WTC11 (cell line): Measurements from ENCODE around the gene RHBDL1. TPM values are rescaled to one million over a fixed set of nuclear protein-coding genes. Genes with fewer than 3 reads are reported as not detected.

Source experiments
- ATAC-seq: fragments of 200-7000 bp; cut with Tn5 transposase; 2 replicates; pipeline ENCODE4 v1.10.0; 2021; ENCODE audit warnings: mild to moderate bottlenecking, moderate library complexity
- CTCF ChIA-PET: fragments of 300-600 bp; sonication (Branson Sonifier 250); formaldehyde crosslinking; loops from one replicate; lab custom pipeline; 2021; ENCODE audit warnings: antibody characterized with exemption; lab: Charles Lee
- POLR2A ChIA-PET: fragments of 350-600 bp; sonication (Branson Sonifier 250); formaldehyde crosslinking; loops from one replicate; lab custom pipeline; 2021; ENCODE audit warnings: antibody characterized with exemption; lab: Charles Lee
- DNase-seq: peaks from one replicate; pipeline ENCODE4 v3.0.0; 2021; ENCODE audit warnings: low spot score
- H3K27ac Mint-ChIP-seq: 2 replicates; pipeline ENCODE4 v1.8.0; 2021; ENCODE audit warnings: mixed read lengths
- H3K27me3 Mint-ChIP-seq: 2 replicates; pipeline ENCODE4 v1.8.0; 2021; ENCODE audit warnings: low read depth, mild to moderate bottlenecking, moderate library complexity, mixed read lengths
- H3K36me3 Mint-ChIP-seq: 2 replicates; pipeline ENCODE4 v1.8.0; 2021; ENCODE audit warnings: mixed read lengths
- H3K4me1 Mint-ChIP-seq: 2 replicates; pipeline ENCODE4 v1.8.0; 2022; ENCODE audit warnings: mixed read lengths
- H3K4me3 Mint-ChIP-seq: 2 replicates; pipeline ENCODE4 v1.8.0; 2021; ENCODE audit warnings: mild to moderate bottlenecking, moderate library complexity, mixed read lengths
- H3K9me3 Mint-ChIP-seq: 2 replicates; pipeline ENCODE4 v1.8.0; 2021; ENCODE audit warnings: mixed read lengths
- ELF4 ChIP-seq: sonication (generic); formaldehyde crosslinking; IDR thresholded peaks from 2 replicates; pipeline ENCODE4 v1.8.1; 2022; ENCODE audit warnings: low read depth, mild to moderate bottlenecking, moderate library complexity, missing genetic modification reagents
- EMX1 ChIP-seq: fragments of 250-450 bp; sonication (Bioruptor Pico); IDR thresholded peaks from 2 replicates; pipeline ENCODE4 v1.8.0; 2021; ENCODE audit warnings: mild to moderate bottlenecking
- FOXK1 ChIP-seq: sonication (generic); formaldehyde crosslinking; IDR thresholded peaks from 2 replicates; pipeline ENCODE4 v1.8.0; 2022; ENCODE audit warnings: mild to moderate bottlenecking, moderate library complexity, missing genetic modification reagents
- FOXP1 ChIP-seq: sonication (generic); formaldehyde crosslinking; IDR thresholded peaks from 2 replicates; pipeline ENCODE4 v1.8.0; 2022; ENCODE audit warnings: missing genetic modification reagents, mild to moderate bottlenecking, moderate library complexity, borderline replicate concordance
- GABPB1 ChIP-seq: sonication (generic); formaldehyde crosslinking; IDR thresholded peaks from 2 replicates; pipeline ENCODE4 v1.8.1; 2023; ENCODE audit warnings: mild to moderate bottlenecking, missing genetic modification reagents
- PRRX2 ChIP-seq: fragments of 250-450 bp; sonication (Bioruptor Pico); IDR thresholded peaks from 2 replicates; pipeline ENCODE4 v1.8.0; 2021; ENCODE audit warnings: mild to moderate bottlenecking
- ZNF219 ChIP-seq: sonication (generic); formaldehyde crosslinking; IDR thresholded peaks from 2 replicates; pipeline ENCODE4 v1.8.0; 2023; ENCODE audit warnings: missing genetic modification reagents, mild to moderate bottlenecking, borderline replicate concordance
- ZNF263 ChIP-seq: sonication (generic); formaldehyde crosslinking; IDR thresholded peaks from 2 replicates; pipeline ENCODE4 v1.8.1; 2022; ENCODE audit warnings: low read depth, mild to moderate bottlenecking, moderate library complexity, missing genetic modification reagents
- total RNA-seq: library from RNA; stranded (reverse); gene quantifications from 3 replicates; pipeline ENCODE4 v1.2.3, GENCODE V29; 2021
- TF ChIP-seq, protein P1 (sequence below): sonication (generic); formaldehyde crosslinking; IDR thresholded peaks from 2 replicates; pipeline ENCODE4 v1.8.0; 2023; ENCODE audit warnings: missing genetic modification reagents, mild to moderate bottlenecking, borderline replicate concordance
- TF ChIP-seq, protein P2 (sequence below): sonication (generic); formaldehyde crosslinking; IDR thresholded peaks from 2 replicates; pipeline ENCODE4 v1.8.1; 2023; ENCODE audit warnings: mild to moderate bottlenecking, missing genetic modification reagents, borderline replicate concordance
- TF ChIP-seq, protein P3 (sequence below): sonication (generic); formaldehyde crosslinking; IDR thresholded peaks from 2 replicates; pipeline ENCODE4 v1.8.0; 2023; ENCODE audit warnings: mild to moderate bottlenecking, missing genetic modification reagents
- TF ChIP-seq, protein P4 (sequence below): sonication (generic); formaldehyde crosslinking; IDR thresholded peaks from 2 replicates; pipeline ENCODE4 v1.8.0; 2022; ENCODE audit warnings: mild to moderate bottlenecking, missing genetic modification reagents
- TF ChIP-seq, protein P5 (sequence below): fragments of 250-450 bp; sonication (Bioruptor Pico); IDR thresholded peaks from 2 replicates; pipeline ENCODE4 v2.1.2; 2022; ENCODE audit warnings: mild to moderate bottlenecking, moderate library complexity
- TF ChIP-seq, protein P6 (sequence below): sonication (generic); formaldehyde crosslinking; IDR thresholded peaks from 2 replicates; pipeline ENCODE4 v1.8.1; 2022; ENCODE audit warnings: low read depth, missing genetic modification reagents, borderline replicate concordance

Gene RHBDL1
- total RNA-seq, 1 experiment from 2014 or later: 8.2 TPM

DNA sequence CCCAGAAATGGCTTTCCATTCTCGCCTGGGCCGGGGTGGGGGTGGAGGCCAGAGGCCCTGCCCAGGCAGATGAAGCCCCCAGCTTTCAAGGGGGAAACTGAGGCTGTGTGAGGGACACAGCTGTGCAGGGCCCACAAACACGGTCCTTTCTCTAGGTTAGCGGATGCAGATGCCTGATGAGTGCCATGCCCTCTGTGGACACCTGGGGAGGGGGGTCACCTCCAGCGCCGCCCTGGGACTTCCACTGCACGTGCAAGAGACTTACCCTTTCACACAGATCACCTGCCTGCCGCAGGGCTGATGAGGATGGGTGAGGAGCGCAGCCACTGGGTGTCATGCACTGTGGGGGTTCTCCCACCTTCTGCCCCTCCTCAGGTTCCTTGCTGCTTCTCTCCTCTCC, 42.9 kb downstream of the RHBDL1 start:
- Mint-ChIP-seq H3K4me3 (no peak overlapping the region), H3K4me1 (peaks cover 16% of the 10 kb centered on the region), H3K36me3 (no peaks in the 10 kb centered on the region; the same call in 1 of the 2 replicates), H3K27ac (no peak overlapping the region), H3K27me3 (peaks cover 27% of the 10 kb centered on the region), H3K9me3 (no peaks in the 10 kb centered on the region)
- ChIA-PET CTCF (no interaction called here), POLR2A (no interaction called here)
- no peak for ATAC-seq
- no peak for DNase-seq
- TF ChIP-seq, protein P1, sequence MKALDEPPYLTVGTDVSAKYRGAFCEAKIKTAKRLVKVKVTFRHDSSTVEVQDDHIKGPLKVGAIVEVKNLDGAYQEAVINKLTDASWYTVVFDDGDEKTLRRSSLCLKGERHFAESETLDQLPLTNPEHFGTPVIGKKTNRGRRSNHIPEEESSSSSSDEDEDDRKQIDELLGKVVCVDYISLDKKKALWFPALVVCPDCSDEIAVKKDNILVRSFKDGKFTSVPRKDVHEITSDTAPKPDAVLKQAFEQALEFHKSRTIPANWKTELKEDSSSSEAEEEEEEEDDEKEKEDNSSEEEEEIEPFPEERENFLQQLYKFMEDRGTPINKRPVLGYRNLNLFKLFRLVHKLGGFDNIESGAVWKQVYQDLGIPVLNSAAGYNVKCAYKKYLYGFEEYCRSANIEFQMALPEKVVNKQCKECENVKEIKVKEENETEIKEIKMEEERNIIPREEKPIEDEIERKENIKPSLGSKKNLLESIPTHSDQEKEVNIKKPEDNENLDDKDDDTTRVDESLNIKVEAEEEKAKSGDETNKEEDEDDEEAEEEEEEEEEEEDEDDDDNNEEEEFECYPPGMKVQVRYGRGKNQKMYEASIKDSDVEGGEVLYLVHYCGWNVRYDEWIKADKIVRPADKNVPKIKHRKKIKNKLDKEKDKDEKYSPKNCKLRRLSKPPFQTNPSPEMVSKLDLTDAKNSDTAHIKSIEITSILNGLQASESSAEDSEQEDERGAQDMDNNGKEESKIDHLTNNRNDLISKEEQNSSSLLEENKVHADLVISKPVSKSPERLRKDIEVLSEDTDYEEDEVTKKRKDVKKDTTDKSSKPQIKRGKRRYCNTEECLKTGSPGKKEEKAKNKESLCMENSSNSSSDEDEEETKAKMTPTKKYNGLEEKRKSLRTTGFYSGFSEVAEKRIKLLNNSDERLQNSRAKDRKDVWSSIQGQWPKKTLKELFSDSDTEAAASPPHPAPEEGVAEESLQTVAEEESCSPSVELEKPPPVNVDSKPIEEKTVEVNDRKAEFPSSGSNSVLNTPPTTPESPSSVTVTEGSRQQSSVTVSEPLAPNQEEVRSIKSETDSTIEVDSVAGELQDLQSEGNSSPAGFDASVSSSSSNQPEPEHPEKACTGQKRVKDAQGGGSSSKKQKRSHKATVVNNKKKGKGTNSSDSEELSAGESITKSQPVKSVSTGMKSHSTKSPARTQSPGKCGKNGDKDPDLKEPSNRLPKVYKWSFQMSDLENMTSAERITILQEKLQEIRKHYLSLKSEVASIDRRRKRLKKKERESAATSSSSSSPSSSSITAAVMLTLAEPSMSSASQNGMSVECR: no peak
- 0 out of 2 replicates have a peak, but pooled peaks have one; percentile 7 for TF ChIP-seq EMX1 (CRISPR knock-in tag)
- TF ChIP-seq, protein P2, sequence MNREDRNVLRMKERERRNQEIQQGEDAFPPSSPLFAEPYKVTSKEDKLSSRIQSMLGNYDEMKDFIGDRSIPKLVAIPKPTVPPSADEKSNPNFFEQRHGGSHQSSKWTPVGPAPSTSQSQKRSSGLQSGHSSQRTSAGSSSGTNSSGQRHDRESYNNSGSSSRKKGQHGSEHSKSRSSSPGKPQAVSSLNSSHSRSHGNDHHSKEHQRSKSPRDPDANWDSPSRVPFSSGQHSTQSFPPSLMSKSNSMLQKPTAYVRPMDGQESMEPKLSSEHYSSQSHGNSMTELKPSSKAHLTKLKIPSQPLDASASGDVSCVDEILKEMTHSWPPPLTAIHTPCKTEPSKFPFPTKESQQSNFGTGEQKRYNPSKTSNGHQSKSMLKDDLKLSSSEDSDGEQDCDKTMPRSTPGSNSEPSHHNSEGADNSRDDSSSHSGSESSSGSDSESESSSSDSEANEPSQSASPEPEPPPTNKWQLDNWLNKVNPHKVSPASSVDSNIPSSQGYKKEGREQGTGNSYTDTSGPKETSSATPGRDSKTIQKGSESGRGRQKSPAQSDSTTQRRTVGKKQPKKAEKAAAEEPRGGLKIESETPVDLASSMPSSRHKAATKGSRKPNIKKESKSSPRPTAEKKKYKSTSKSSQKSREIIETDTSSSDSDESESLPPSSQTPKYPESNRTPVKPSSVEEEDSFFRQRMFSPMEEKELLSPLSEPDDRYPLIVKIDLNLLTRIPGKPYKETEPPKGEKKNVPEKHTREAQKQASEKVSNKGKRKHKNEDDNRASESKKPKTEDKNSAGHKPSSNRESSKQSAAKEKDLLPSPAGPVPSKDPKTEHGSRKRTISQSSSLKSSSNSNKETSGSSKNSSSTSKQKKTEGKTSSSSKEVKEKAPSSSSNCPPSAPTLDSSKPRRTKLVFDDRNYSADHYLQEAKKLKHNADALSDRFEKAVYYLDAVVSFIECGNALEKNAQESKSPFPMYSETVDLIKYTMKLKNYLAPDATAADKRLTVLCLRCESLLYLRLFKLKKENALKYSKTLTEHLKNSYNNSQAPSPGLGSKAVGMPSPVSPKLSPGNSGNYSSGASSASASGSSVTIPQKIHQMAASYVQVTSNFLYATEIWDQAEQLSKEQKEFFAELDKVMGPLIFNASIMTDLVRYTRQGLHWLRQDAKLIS (CRISPR knock-in tag): no peak

DNA sequence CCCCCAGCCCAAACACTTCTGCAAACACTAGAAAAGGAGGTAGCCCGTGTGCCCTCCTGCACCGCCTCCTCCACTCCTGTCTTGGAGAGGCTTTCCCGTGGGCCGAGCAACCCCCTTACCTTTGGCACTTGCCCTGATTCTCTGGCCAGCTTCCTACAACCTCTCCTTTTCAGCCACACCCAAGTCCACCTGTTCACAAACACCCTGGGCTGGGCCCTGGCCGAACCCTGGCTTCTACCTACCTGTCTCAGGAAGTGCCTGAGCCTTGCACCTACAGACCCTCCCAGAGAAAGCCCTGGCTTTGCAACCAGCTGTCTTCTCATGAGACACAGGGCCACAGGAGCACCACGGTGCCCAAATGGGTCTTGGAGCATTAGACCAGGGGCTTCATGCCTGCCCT, 43.5 kb downstream of the RHBDL1 start:
- POLR2A ChIA-PET: no interaction called here
- H3K27ac Mint-ChIP-seq: no peak overlapping the region
- DNase-seq (no peak), ATAC-seq (no peak)
- peaks cover 16% of the 10 kb centered on the region for H3K4me1 Mint-ChIP-seq
- CTCF ChIA-PET: interaction anchor here (1.5 to 2.8 kb wide), 4 partner anchors 9 to 66 kb away, joined by 7 to 19 read pairs (median 10); partner anchors contain the start of gene RHBDL1
- TF ChIP-seq ZNF263: no peak
- no peak for TF ChIP-seq ELF4 (CRISPR knock-in tag)
- TF ChIP-seq, protein P3, sequence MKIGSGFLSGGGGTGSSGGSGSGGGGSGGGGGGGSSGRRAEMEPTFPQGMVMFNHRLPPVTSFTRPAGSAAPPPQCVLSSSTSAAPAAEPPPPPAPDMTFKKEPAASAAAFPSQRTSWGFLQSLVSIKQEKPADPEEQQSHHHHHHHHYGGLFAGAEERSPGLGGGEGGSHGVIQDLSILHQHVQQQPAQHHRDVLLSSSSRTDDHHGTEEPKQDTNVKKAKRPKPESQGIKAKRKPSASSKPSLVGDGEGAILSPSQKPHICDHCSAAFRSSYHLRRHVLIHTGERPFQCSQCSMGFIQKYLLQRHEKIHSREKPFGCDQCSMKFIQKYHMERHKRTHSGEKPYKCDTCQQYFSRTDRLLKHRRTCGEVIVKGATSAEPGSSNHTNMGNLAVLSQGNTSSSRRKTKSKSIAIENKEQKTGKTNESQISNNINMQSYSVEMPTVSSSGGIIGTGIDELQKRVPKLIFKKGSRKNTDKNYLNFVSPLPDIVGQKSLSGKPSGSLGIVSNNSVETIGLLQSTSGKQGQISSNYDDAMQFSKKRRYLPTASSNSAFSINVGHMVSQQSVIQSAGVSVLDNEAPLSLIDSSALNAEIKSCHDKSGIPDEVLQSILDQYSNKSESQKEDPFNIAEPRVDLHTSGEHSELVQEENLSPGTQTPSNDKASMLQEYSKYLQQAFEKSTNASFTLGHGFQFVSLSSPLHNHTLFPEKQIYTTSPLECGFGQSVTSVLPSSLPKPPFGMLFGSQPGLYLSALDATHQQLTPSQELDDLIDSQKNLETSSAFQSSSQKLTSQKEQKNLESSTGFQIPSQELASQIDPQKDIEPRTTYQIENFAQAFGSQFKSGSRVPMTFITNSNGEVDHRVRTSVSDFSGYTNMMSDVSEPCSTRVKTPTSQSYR (CRISPR knock-in tag): no peak
- TF ChIP-seq, protein P4, sequence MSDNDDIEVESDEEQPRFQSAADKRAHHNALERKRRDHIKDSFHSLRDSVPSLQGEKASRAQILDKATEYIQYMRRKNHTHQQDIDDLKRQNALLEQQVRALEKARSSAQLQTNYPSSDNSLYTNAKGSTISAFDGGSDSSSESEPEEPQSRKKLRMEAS (CRISPR knock-in tag): no peak
- TF ChIP-seq, protein P5, sequence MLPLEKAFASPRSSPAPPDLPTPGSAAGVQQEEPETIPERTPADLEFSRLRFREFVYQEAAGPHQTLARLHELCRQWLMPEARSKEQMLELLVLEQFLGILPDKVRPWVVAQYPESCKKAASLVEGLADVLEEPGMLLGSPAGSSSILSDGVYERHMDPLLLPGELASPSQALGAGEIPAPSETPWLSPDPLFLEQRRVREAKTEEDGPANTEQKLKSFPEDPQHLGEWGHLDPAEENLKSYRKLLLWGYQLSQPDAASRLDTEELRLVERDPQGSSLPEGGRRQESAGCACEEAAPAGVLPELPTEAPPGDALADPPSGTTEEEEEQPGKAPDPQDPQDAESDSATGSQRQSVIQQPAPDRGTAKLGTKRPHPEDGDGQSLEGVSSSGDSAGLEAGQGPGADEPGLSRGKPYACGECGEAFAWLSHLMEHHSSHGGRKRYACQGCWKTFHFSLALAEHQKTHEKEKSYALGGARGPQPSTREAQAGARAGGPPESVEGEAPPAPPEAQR (CRISPR knock-in tag): no peak
- no peak for TF ChIP-seq PRRX2 (CRISPR knock-in tag)
- TF ChIP-seq ZNF219: no peak
- TF ChIP-seq FOXP1 (CRISPR knock-in tag): no peak
- no peak for TF ChIP-seq GABPB1 (CRISPR knock-in tag)
- TF ChIP-seq, protein P6, sequence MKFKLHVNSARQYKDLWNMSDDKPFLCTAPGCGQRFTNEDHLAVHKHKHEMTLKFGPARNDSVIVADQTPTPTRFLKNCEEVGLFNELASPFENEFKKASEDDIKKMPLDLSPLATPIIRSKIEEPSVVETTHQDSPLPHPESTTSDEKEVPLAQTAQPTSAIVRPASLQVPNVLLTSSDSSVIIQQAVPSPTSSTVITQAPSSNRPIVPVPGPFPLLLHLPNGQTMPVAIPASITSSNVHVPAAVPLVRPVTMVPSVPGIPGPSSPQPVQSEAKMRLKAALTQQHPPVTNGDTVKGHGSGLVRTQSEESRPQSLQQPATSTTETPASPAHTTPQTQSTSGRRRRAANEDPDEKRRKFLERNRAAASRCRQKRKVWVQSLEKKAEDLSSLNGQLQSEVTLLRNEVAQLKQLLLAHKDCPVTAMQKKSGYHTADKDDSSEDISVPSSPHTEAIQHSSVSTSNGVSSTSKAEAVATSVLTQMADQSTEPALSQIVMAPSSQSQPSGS (CRISPR knock-in tag): no peak
- TF ChIP-seq FOXK1 (CRISPR knock-in tag): no peak
- no peaks in the 10 kb centered on the region; the same call in 1 of the 2 replicates for H3K36me3 Mint-ChIP-seq
- no peaks in the 10 kb centered on the region for H3K9me3 Mint-ChIP-seq
- H3K27me3 Mint-ChIP-seq: peaks cover 22% of the 10 kb centered on the region
- H3K4me3 Mint-ChIP-seq: peak overlapping the region; percentile 45
